ENCODE measurements around the gene PKIB. TPM values are rescaled to one million over a fixed set of nuclear protein-coding genes. Genes with fewer than 3 reads are reported as not detected.

PKIB gene
- total RNA-seq, 2 experiments from 2014 or later: 0.78 to 1.3 TPM

DNA sequence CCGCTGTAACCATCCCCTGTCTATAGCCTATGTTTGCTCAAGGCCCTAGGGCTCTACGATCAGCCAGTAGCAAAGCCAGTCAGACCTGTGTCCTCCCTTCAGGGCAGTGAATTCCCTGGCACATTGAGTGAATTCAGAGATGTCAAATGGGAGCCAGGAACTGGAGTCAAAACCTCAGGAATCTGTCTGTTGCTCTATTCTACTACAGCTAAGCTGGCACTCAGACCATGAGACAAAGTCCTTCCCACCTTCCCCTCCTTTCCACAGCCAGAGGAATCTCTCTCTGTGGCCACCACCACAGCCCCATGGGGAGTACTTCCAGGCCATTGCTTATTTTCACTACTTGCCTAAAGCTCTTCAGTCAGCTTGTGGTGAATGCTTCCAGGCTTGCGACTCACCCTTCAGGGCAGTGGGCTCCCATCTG lies 82.0 kb downstream of the PKIB start:
- H3K27me3 Mint-ChIP-seq: no peaks in the 10 kb centered on the region
- POLR2A ChIA-PET: no interaction called here
- H3K9me3 Mint-ChIP-seq: no peaks in the 10 kb centered on the region
- no peaks in the 10 kb centered on the region for H3K36me3 Mint-ChIP-seq
- no peak overlapping the region for H3K4me3 Mint-ChIP-seq
- no peak for DNase-seq
- no peak for ATAC-seq (ENCODE audit: low read depth)
- no peak overlapping the region for H3K27ac Mint-ChIP-seq
- no peaks in the 10 kb centered on the region for H3K4me1 Mint-ChIP-seq

DNA sequence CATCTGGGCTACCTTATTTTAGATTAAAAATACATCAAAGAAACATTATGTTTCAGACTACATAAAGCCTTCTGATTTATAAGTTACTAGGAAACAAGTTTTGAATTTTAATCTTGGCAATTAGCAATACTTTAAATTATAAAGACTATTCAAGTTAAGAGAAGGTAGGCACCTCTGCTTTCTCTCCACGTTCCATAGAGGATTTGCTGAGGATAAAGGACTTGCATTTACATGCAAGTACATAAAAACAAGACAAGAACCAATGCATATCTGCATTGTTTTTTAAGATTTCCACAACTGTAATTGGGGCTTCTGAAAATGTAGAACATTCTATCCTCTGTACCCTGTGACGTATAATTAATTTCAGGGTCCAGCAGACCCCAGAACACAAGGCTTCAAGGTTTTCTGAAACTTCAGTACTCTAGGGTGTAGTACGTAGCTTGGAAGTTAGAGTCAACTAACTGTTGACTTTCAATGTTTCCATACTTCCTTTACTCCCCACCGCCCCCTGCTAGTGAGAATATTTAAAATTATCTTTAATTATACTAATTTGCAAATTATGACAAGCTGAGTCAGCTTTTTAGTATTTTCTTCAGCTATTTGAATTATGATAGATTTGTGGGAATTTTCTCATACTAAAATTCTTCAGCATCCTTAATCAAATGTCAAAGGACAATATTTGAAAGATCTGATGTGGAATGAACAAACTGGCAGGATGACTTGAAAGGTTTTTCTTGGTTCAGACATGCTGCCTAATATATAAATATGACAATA lies 82.8 kb downstream of the PKIB start:
- POLR2A ChIA-PET: no interaction called here

DNA sequence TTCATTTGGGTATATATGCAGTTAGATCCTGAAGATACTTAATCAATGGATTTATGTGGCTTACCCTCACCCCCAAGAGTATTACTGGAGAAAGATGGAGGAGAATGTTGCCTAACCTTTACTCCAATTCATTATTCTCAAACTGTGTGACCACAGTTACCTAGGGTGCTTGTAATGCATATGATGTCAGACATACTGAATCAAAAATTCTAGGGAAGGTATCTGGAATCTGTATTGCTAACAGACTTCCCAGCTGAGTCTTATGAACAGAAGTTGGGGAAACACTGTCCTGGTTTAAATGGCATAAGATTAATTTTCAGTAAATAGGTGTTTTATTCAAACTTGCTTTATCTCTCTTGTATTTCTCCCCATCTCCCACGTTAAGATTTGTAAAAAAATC lies 83.9 kb downstream of the PKIB start:
- Mint-ChIP-seq H3K27me3 (no peaks in the 10 kb centered on the region), H3K4me1 (no peaks in the 10 kb centered on the region), H3K27ac (no peak overlapping the region), H3K4me3 (no peak overlapping the region), H3K36me3 (no peaks in the 10 kb centered on the region), H3K9me3 (no peaks in the 10 kb centered on the region)
- DNase-seq: no peak
- no peak for ATAC-seq (ENCODE audit: low read depth)
- POLR2A ChIA-PET: no interaction called here

More for the DNA sequence above, 82.8 kb downstream of the PKIB start:
- no peaks in the 10 kb centered on the region for H3K9me3 Mint-ChIP-seq
- ATAC-seq (ENCODE audit: low read depth): no peak
- no peaks in the 10 kb centered on the region for H3K36me3 Mint-ChIP-seq
- H3K27me3 Mint-ChIP-seq: no peaks in the 10 kb centered on the region
- H3K27ac Mint-ChIP-seq: no peak overlapping the region
- no peaks in the 10 kb centered on the region for H3K4me1 Mint-ChIP-seq
- no peak overlapping the region for H3K4me3 Mint-ChIP-seq
- DNase-seq: no peak

DNA sequence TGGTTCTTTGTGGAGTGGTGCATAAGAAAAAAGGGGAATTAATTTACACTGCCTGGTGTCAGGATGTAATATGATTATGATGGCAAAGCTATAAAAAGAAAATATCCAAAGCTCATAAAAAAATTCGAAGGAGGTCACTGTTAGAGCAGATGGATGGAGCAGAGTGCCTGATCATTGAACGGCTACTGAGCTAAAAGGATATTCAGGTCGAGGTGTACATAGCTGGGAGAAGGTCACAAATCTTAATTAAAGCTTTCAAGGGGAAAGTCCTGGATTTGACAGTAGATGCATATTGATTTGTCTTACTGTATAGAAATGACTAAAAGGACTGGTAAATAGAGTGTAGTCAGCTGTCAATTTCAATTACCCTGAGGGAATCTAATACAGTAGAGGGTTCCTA lies 84.4 kb downstream of the PKIB start:
- Mint-ChIP-seq H3K27ac (no peak overlapping the region), H3K36me3 (no peaks in the 10 kb centered on the region), H3K4me1 (no peaks in the 10 kb centered on the region), H3K9me3 (no peaks in the 10 kb centered on the region), H3K4me3 (no peak overlapping the region), H3K27me3 (no peaks in the 10 kb centered on the region)
- POLR2A ChIA-PET: no interaction called here
- no peak for DNase-seq
- no peak for ATAC-seq (ENCODE audit: low read depth)

DNA sequence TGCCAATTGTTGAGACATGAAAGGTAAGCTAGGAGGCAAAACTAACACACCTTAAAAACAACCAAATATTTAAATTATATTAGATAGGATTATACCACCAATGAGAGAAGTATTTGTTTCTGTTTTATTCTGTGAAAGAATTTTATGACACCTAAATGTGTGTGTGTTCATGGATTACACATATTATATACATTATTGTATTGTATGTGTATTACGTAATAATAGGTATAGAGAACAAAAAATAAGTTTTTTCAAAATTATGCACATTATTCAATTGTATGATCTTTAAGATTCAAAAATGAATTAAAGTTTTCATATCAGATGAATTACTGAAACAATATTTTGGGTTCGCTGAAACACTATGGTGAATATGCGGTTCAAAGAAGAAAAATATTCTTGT lies 85.0 kb downstream of the PKIB start:
- Mint-ChIP-seq H3K27me3 (no peaks in the 10 kb centered on the region), H3K27ac (no peak overlapping the region), H3K4me1 (no peaks in the 10 kb centered on the region), H3K9me3 (no peaks in the 10 kb centered on the region), H3K4me3 (no peak overlapping the region), H3K36me3 (no peaks in the 10 kb centered on the region)
- no peak for ATAC-seq (ENCODE audit: low read depth)
- POLR2A ChIA-PET: no interaction called here
- no peak for DNase-seq

DNA sequence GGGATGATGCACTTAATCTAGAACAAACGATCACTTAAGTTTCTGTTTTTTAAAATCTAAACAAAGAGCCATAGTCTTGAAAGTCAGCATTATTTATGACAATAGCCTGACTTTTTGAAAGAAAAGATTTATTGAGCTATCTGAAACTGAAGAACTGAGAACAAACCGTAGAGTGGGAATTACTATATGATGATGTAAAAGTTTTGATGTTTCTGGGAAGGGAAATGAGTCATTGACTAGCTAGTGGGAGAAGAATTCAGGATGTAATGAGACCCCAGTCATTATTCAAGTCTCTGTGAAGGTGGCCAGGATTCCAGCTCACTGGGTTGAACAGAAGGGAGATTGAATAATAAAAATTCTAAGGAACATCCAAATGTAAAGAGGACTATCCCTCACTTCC lies 85.9 kb downstream of the PKIB start:
- H3K4me1 Mint-ChIP-seq: no peaks in the 10 kb centered on the region
- ATAC-seq (ENCODE audit: low read depth) (no peak), DNase-seq (no peak)
- H3K27ac Mint-ChIP-seq: no peak overlapping the region
- no peak overlapping the region for H3K4me3 Mint-ChIP-seq
- no peaks in the 10 kb centered on the region for H3K9me3 Mint-ChIP-seq
- H3K27me3 Mint-ChIP-seq: no peaks in the 10 kb centered on the region
- no peaks in the 10 kb centered on the region for H3K36me3 Mint-ChIP-seq
- POLR2A ChIA-PET: no interaction called here

DNA sequence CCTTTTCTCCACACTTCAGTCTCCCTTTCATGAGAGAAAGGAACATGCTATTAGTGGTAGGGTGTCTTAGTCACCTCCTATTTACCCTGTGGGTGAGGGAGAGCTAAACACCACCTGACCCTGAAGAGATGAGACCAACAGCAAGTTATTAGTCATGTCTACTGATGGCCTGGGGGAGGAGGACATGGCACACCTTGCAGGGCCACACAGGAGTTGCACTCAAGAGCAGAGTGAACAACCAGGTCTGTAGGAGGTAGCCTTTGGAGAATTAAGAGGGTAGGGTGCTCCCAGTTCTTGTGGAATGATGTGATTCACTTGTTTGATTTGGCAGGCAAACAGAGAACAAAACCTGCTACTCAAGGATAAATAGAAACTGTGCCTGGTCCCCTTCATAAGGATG lies 86.6 kb downstream of the PKIB start:
- no peaks in the 10 kb centered on the region for H3K27me3 Mint-ChIP-seq
- POLR2A ChIA-PET: no interaction called here
- ATAC-seq (ENCODE audit: low read depth) (no peak), DNase-seq (no peak)
- no peak overlapping the region for H3K4me3 Mint-ChIP-seq
- H3K27ac Mint-ChIP-seq: no peak overlapping the region
- H3K36me3 Mint-ChIP-seq: no peaks in the 10 kb centered on the region
- no peaks in the 10 kb centered on the region for H3K9me3 Mint-ChIP-seq
- no peaks in the 10 kb centered on the region for H3K4me1 Mint-ChIP-seq

DNA sequence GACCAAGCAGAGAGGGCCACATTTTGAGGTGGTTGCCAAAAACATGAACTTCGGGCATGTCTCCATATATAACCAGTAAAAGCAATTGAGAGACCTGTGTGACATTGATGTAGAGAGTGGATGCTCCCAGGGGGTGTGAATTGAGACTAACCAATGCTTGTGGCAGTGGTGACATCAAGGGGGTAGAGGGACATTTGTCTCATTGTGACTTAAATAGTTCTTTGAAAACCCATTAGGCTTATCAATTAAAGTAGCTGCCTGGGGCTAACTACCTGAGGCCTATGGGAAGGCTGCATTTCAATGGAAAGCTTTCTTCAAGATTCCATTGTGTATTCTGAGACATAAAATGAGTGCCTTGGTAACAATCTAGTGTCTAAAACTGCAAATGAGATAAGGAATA lies 87.3 kb downstream of the PKIB start:
- no peaks in the 10 kb centered on the region for H3K4me1 Mint-ChIP-seq
- POLR2A ChIA-PET: no interaction called here
- ATAC-seq (ENCODE audit: low read depth) (no peak), DNase-seq (no peak)
- no peaks in the 10 kb centered on the region for H3K9me3 Mint-ChIP-seq
- H3K4me3 Mint-ChIP-seq: no peak overlapping the region
- no peaks in the 10 kb centered on the region for H3K27me3 Mint-ChIP-seq
- no peak overlapping the region for H3K27ac Mint-ChIP-seq
- no peaks in the 10 kb centered on the region for H3K36me3 Mint-ChIP-seq

DNA sequence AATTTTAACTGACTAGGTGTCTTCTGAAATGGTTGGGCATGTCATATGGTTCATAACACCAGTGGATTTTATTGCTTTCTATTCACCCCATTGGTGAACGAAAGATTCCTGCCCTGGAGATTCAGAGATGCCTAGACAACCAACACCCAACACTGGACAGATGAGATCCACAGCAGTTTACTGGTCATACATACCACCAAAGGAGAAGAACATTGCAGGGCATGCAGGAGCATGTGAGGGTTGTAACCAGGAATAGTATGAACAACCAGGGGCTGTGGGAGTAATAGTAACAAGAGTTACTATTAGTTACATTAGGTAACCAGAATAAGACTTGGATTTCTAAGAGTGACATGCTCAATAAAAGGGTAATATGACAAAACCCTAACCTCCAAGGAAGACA lies 91.5 kb downstream of the PKIB start:
- Mint-ChIP-seq H3K4me1 (no peaks in the 10 kb centered on the region), H3K27ac (no peak overlapping the region), H3K9me3 (no peaks in the 10 kb centered on the region), H3K36me3 (no peaks in the 10 kb centered on the region), H3K27me3 (no peaks in the 10 kb centered on the region), H3K4me3 (no peak overlapping the region)
- no peak for DNase-seq
- POLR2A ChIA-PET: no interaction called here
- no peak for ATAC-seq (ENCODE audit: low read depth)

DNA sequence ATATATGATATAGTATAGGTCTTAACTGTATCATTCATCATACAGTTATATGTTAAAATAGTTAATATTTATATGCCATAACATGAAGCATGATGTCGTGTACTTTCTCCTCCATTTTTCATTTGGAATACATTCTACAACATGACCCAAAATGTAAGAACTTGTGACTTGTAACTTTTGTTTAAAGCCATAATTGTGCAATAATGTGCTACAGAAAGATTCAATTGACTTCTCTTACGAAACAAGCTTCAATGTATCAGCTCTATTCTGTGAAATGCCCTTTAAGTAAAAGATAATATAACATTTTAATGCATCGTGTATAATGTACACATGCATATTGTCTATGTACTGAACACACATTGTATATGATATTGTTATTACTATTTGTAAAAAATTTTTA lies 92.6 kb downstream of the PKIB start:
- H3K4me1 Mint-ChIP-seq: no peaks in the 10 kb centered on the region
- no peak overlapping the region for H3K4me3 Mint-ChIP-seq
- DNase-seq (no peak), ATAC-seq (ENCODE audit: low read depth) (no peak)
- H3K36me3 Mint-ChIP-seq: no peaks in the 10 kb centered on the region
- no peaks in the 10 kb centered on the region for H3K9me3 Mint-ChIP-seq
- POLR2A ChIA-PET: no interaction called here
- H3K27me3 Mint-ChIP-seq: peaks cover under 1% of the 10 kb centered on the region
- no peak overlapping the region for H3K27ac Mint-ChIP-seq

DNA sequence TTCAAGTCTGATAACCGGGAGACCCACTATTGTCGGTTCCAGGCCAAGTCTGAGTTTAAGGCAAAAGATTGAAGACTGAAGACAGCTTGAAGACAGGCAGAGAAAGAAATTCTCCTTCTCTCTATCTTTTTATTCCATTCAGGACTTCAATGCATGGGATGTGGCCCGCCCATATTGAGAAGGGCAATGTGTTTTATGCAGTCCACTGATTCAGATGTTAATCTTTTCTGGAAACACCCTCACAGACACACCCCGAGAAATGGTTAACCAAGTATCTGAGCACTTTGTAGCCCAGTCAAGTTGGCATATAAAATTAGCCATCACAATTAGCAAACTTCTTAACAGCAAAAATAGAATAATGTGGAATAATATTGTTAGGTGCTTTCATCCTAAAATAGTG lies 93.9 kb downstream of the PKIB start:
- no peak for ATAC-seq (ENCODE audit: low read depth)
- POLR2A ChIA-PET: no interaction called here
- DNase-seq: no peak
- peaks cover 7% of the 10 kb centered on the region for H3K27me3 Mint-ChIP-seq
- no peak overlapping the region for H3K4me3 Mint-ChIP-seq
- H3K4me1 Mint-ChIP-seq: no peaks in the 10 kb centered on the region
- H3K36me3 Mint-ChIP-seq: no peaks in the 10 kb centered on the region
- H3K27ac Mint-ChIP-seq: no peak overlapping the region
- H3K9me3 Mint-ChIP-seq: no peaks in the 10 kb centered on the region

DNA sequence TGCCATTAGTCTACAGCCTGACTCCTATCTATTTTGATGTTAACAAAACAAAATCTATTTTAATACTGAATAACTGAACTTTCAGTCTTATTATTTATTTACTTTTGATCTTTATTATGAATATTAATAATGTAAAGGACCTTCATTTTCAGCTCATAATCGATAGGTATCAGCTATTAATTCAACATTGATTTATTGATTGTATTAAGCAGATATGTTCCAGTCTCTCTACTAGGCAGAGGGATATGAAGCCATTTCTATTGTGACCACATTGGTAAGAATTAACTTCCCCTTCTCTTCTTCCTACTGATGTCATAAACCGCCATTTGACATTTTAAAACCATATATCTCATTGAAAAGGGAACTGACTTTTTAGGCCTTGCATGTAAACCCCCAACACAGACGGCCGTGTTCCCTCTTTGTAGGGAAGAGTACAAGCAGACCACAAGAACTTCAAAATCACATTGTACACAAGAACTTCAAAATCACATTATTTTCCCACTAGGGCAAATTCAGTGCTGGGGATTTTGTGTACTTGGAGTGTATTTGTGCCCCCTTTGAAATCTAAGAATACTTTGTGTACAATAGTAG lies 99.8 kb downstream of the PKIB start:
- H3K4me1 Mint-ChIP-seq: peaks cover 3% of the 10 kb centered on the region
- DNase-seq (no peak), ATAC-seq (ENCODE audit: low read depth) (no peak)
- POLR2A ChIA-PET: no interaction called here
- no peaks in the 10 kb centered on the region for H3K36me3 Mint-ChIP-seq
- no peak overlapping the region for H3K4me3 Mint-ChIP-seq
- H3K27ac Mint-ChIP-seq: no peak overlapping the region
- peaks cover 9% of the 10 kb centered on the region for H3K27me3 Mint-ChIP-seq
- no peaks in the 10 kb centered on the region for H3K9me3 Mint-ChIP-seq

DNA sequence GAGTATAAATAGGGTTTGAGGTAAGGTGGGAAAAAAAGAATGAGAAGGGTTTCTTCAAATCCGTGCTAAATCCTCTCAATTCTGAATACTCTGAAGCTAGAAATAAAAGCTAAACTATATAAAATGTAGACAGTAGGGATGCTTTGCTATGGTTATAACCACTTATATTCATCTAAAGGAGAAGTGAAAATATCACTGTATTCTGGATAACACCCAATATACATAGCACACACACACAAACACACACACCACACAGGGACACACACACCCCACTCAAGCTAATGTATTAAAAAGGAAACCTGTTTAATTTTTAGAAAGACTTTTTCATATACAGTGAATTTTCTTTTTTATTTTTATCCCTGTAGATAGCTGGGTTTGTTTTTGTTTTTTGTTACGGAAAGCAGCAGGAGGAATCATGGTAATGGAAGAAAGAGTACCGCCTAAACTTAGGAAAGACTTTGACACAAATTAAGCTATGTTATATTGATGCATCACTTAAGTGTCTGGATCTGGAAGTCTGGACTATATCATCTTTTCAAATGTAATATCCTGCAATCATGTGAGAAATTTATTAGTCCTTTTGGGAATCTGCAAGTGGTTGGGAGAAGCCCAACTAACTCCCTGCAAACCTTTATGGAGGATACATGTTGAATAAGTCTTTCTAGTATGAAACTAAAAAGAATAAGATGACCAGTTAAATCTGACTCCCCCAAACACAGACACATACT lies 100.9 kb downstream of the PKIB start:
- Mint-ChIP-seq H3K27me3 (peaks cover 9% of the 10 kb centered on the region), H3K27ac (no peak overlapping the region), H3K4me3 (no peak overlapping the region), H3K36me3 (no peaks in the 10 kb centered on the region), H3K9me3 (no peaks in the 10 kb centered on the region), H3K4me1 (peaks cover 3% of the 10 kb centered on the region)
- POLR2A ChIA-PET: no interaction called here
- DNase-seq (no peak), ATAC-seq (ENCODE audit: low read depth) (no peak)

DNA sequence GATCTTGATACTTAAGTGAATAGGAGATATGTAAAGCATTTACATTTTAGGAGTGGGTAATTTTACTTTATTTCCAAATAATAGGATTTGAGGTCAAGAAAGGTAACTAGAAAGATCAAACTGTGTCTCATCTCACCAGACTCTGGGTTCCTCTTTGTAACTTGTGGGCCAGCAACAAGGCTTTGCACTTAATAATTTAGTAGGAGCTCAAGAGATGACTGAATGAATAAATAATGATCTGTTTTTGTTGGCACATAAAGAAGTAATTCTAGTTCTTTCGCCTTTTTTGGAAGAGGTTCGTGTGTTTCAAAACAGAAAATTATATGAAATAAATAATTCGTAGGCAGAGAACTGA lies 101.9 kb downstream of the PKIB start:
- DNase-seq (no peak), ATAC-seq (ENCODE audit: low read depth) (no peak)
- Mint-ChIP-seq H3K4me3 (no peak overlapping the region), H3K36me3 (no peaks in the 10 kb centered on the region), H3K4me1 (peaks cover 3% of the 10 kb centered on the region), H3K9me3 (no peaks in the 10 kb centered on the region), H3K27me3 (peaks cover 9% of the 10 kb centered on the region), H3K27ac (no peak overlapping the region)
- POLR2A ChIA-PET: no interaction called here
